8988T (cell line): ENCODE measurements around the gene MYO7A.

ENCODE experiments used
- DNase-seq: peaks from one replicate; pipeline ENCODE4 v3.0.0; 2011

Gene MYO7A

GRCh38 chr11:77187776-77188632 lies 60.0 kb downstream of the MYO7A start:
- DNase-seq: peak; percentile 98

- DNase-seq: no peak
Measured at GRCh38 chr11:77188633-77189491, 60.8 kb downstream of the MYO7A start.

GRCh38 chr11:77189588-77190210 lies 61.7 kb downstream of the MYO7A start:
- DNase-seq: no peak

DNA sequence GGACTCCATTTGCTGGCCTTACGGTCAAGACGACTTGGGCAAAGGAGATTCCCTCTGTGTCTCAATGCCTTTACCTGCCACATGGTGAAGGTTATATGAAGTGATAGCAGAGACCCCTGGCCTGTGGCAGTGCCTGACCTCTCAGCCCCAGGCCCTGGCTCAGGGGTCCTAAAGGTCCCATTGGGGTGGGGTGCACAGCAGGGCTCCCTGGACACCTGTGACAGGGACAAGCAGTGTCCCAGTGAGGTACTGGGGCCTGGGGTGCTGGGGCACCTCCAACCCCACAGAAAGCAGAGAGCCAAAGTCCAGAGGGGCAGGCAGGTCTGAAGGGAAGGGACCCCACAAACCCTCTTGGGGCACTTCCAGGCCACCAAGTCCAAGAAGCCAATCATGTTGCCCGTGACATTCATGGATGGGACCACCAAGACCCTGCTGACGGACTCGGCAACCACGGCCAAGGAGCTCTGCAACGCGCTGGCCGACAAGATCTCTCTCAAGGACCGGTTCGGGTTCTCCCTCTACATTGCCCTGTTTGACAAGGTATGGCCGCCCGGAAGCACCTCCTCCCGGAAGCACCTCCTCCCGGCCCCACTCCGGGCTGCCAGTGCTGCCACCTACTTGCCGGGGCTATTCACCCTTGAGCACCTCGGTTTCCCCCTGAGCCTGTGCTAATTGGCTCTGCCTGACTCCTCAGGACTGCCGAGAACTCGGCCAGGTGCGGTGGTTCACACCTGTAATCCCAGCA lies 62.5 kb downstream of the MYO7A start:
- DNase-seq: no peak

DNA sequence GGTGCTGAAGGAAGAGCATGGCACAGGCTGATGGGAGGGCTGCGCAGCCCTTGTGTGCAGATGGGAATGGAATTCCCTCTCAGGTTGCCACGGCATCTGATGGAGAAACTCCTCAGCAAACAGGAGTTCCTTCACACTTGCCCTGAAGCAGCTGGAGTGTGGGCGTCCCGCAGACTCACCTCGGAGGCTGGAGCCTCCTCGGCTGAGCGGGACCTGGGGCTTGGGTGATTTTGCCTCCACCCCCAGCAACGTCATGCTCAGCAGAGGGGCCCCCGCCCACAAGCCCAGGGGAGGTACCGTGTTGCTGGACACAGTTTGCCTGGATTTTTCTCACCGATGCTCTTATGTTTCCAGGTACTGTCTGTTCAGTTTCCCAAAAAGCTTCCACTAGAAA lies 63.4 kb downstream of the MYO7A start:
- DNase-seq: peak; percentile 92

DNA sequence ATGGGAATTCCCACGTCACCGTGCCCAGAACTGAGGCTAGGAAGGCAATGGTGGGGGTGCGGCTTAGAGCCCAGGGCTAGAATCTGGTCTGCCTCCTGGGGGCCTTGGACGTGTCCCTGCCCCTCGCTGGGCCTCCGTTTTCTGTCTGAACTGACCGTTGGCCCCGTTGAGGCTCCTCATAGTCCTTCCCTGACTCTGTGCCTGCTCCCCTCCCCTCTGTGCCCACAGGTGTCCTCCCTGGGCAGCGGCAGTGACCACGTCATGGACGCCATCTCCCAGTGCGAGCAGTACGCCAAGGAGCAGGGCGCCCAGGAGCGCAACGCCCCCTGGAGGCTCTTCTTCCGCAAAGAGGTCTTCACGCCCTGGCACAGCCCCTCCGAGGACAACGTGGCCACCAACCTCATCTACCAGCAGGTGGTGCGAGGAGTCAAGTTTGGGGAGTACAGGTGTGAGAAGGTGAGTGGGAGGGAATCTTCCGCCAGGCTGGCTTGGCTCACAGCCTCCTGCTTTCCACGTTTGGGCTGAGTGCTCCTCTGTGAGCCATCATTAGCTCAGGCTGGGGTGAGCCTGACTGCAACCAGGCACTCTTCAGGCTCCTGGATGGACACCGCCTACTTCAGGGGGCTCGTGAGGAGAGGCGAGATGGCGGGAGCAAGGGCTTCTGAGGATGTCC lies 63.9 kb downstream of the MYO7A start:
- DNase-seq: peak; percentile 99

GRCh38 chr11:77193167-77193566 lies 65.1 kb downstream of the MYO7A start:
- no peak for DNase-seq

DNA sequence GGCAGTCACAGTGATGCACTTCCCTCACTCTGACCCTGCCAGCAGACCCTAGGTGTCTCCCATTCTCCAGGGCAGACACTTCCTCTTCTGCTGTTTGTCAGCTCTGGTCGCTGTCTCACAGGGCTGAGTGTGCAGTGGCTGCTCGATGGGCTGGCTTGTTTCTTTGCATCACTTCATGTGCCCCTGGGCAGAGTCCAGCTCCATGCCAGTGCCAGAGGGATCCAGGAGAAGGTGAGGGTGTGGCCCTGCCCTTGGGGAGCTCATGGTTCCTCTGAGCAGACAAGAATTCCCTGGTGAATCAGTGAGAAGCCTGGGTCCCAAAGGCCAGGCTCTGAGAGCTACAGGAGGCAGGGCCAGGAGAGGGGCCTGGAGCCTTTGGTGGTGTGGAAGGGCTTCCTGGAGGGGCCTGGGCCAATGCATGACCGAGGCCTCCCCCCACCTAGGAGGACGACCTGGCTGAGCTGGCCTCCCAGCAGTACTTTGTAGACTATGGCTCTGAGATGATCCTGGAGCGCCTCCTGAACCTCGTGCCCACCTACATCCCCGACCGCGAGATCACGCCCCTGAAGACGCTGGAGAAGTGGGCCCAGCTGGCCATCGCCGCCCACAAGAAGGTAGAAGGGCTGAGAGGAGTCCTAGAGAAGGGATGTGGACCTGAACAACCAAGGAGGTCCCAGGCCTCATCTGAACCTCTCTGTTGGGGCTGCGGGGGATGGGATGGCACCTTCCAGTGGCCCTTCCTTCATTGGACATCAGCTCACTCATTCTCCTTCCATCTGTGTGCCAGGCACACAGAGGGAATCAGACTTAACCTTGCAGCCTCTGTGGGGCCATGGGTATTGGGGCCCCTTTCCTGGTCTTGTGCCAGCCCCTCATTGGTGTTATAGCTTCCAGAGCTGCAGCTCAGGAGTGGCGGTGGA lies 66.1 kb downstream of the MYO7A start:
- DNase-seq: no peak

DNA sequence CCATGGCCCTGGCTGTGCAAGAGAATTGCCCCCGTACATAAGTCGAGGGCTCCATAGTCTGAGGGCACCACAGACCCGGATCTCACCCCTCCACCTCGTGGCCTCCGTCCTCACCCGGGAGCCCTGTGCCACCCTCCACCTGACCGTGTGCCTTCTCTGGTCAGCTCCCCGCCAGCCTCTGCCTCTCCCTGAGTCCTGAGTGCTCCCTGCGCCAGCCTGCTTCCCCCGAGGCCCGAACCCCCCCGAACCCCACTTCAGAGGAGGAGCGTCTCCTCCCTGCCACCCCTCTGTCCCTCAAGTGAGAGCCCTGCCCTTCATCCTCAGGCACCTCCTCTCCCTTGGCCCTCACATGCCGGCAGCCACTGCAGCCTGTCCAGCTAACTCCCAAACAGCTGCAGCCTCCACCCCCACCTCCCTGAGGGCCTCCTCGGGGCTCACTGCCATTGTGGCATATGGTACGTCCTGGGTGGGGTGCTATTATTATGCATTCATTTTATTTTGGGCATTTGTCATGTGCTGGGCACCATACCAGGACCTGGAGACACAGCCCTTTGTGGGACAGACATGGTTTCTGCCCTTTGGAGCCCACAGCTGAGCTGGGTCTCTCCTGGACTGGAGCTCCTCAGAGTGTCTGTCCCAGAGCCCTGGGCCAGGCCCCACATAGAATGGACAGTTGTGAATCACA lies 67.2 kb downstream of the MYO7A start:
- no peak for DNase-seq

GRCh38 chr11:77196961-77197360 lies 68.9 kb downstream of the MYO7A start:
- no peak for DNase-seq

DNA sequence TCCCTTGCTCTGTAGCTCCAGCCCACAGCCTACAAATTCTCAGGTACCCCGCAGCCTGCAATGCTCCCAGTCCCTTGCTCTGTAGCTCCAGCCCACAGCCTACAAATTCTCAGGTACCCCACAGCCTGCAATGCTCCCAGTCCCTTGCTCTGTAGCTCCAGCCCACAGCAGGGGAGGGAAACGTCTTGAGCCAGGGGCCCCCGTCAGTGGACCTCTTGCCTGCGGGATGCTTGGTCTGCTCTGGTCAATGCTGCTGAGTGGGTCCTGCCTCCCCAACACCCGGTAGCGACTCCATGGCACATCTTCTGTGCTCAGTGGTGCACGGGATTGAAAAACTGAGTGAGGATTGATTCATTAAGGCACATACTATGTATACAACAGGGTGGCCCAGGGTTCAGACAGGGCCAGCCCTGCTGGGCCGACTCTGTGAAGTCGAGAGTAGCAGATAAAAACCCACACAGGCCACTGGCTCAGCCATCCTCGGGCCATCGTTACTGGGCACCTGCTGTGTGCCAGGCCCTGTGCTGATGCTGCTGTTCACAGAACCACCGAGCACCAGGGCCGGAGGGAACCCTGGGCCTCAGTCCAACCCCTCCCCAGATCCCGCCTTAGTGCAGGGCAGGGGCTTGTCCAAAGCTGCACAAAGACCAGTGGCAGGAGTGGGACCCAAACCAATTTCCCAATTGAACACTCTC lies 69.7 kb downstream of the MYO7A start:
- DNase-seq: no peak

GRCh38 chr11:77198440-77198849 lies 70.4 kb downstream of the MYO7A start:
- DNase-seq: peak; percentile 88

DNA sequence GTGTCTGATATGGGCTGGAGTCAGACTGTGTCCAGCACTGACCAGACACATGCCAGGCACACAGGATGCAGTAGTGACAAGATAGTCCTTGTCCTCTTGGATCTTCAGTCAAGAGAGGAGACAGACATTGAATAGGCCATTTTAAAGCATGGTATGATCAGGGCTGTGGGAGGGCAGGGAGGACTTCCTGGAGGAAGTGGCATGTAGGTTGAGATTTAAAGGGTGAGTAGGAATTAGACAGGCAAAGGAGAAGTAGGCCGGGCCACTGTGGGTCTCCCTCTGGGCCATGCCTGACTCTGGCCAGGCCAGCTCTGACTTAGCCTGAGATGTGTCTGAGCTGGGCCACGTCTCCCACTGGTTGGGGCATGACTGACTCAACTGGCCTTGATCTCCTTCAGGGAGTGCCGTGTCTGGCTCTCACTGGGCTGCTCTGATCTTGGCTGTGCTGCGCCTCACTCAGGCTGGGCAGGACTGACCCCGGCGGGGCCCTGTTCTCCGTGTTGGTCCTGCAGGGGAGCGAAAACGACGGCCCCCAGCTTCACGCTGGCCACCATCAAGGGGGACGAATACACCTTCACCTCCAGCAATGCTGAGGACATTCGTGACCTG lies 71.2 kb downstream of the MYO7A start:
- no peak for DNase-seq

GRCh38 chr11:77200351-77201268 lies 72.6 kb downstream of the MYO7A start:
- DNase-seq: no peak

- no peak for DNase-seq
Measured at GRCh38 chr11:77201370-77201769, 73.3 kb downstream of the MYO7A start.

DNA sequence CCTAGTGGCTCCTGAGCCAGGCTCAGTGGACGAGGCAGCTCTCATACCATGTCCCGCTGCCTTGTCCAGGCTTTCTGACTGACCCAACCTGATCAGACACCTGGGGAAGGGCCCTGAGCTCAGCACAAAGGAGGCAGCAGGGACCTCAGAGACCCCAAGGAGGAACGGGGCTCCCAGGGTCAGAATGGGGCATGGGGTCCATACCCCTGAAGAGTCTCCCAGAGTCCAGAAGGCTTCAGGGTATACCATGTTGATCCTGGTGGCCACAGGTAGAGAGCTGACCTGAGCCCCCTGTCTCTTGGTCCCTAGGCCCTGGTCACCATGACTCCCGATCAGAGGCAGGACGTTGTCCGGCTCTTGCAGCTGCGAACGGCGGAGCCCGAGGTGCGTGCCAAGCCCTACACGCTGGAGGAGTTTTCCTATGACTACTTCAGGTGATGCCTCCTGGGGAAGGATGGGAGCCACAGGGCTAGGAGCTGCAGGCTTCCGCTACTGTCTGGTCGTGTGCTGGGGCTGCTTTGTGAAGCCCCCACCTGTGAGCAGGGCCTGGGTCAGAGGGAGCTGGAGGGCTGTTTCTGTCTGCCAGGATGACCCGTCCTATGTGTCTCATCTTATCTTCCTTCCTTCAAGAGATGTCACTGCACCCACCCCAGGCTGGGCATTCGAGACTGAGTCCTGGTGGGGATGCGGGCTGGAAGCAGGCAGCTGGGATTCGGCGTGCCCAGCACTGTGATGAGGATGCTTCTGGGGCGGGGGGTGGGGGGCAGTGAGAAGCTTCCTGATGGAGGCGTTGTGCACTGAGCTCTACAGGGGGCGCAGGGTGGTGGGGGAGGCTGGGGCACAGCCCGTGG lies 74.2 kb downstream of the MYO7A start:
- no peak for DNase-seq
